HG03175 (cell line): ENCODE data around the gene ZFP36L2.
A peak's percentile ranks its signal among the peaks of the same experiment; 100 is the strongest.

ENCODE experiments used
- ATAC-seq: cut with Tn5 transposase; IDR thresholded peaks from one replicate; pipeline ENCODE4 v1.9.1; 2021; ENCODE audit warnings: mild to moderate bottlenecking, moderate library complexity; ENCODE audit not compliant: unreplicated experiment

ZFP36L2 gene

GRCh38 chr2:43210467-43211303 is 15.7 kb downstream of the ZFP36L2 start:
- ATAC-seq: no peak

GRCh38 chr2:43210125-43210466 is 16.3 kb downstream of the ZFP36L2 start:
- no peak for ATAC-seq

- no peak for ATAC-seq
Observed at GRCh38 chr2:43209204-43209717, 17.1 kb downstream of the ZFP36L2 start.

GRCh38 chr2:43207553-43208300 is 18.7 kb downstream of the ZFP36L2 start:
- no peak for ATAC-seq

GRCh38 chr2:43206602-43207001 is 19.8 kb downstream of the ZFP36L2 start:
- no peak for ATAC-seq

- no peak for ATAC-seq
Observed at GRCh38 chr2:43203373-43203772, 23.0 kb downstream of the ZFP36L2 start.

- ATAC-seq: no peak
Observed at GRCh38 chr2:43202289-43202688, 24.1 kb downstream of the ZFP36L2 start.

- no peak for ATAC-seq
Observed at GRCh38 chr2:43201497-43201896, 24.9 kb downstream of the ZFP36L2 start.

- no peak for ATAC-seq
Observed at GRCh38 chr2:43201016-43201415, 25.4 kb downstream of the ZFP36L2 start.

- no peak for ATAC-seq
Observed at GRCh38 chr2:43199492-43200488, 26.6 kb downstream of the ZFP36L2 start.

GRCh38 chr2:43198263-43198662 is 28.1 kb downstream of the ZFP36L2 start:
- no peak for ATAC-seq

GRCh38 chr2:43197588-43197896 is 28.9 kb downstream of the ZFP36L2 start:
- no peak for ATAC-seq

- no peak for ATAC-seq
Observed at GRCh38 chr2:43196768-43197587, 29.4 kb downstream of the ZFP36L2 start.

- peak; percentile 72 for ATAC-seq
Observed at GRCh38 chr2:43194121-43194869, 32.1 kb downstream of the ZFP36L2 start.

GRCh38 chr2:43193652-43194120 is 32.7 kb downstream of the ZFP36L2 start:
- no peak for ATAC-seq

GRCh38 chr2:43192744-43193651 is 33.4 kb downstream of the ZFP36L2 start:
- ATAC-seq: no peak

GRCh38 chr2:43191947-43192516 is 34.4 kb downstream of the ZFP36L2 start:
- no peak for ATAC-seq
